Retinal pigment epithelial cell (primary cell): ENCODE results near the gene GRPR.

Source experiments
- DNase-seq: peaks from one replicate; pipeline ENCODE4 v3.0.0-alpha.2; 2010; ENCODE audit warnings: low read depth
- H3K4me3 ChIP-seq: 2 replicates; pipeline ENCODE4 v1.5.1; 2011; ENCODE audit warnings: mild to moderate bottlenecking, low read length, control low read depth, moderate library complexity
- TF ChIP-seq, protein P1 (sequence below): conservative IDR thresholded peaks from 2 replicates; pipeline ENCODE4 v1.5.1; 2011; ENCODE audit warnings: low read depth, low read length, control low read depth, inconsistent platforms

GRPR gene

GRCh38 chrX:16123222-16123786, at the start of gene GRPR:
GRPR (plus strand) TSS chrX:16123565; CDS start chrX:16123954, 389 bp downstream.
- TF ChIP-seq, protein P1, sequence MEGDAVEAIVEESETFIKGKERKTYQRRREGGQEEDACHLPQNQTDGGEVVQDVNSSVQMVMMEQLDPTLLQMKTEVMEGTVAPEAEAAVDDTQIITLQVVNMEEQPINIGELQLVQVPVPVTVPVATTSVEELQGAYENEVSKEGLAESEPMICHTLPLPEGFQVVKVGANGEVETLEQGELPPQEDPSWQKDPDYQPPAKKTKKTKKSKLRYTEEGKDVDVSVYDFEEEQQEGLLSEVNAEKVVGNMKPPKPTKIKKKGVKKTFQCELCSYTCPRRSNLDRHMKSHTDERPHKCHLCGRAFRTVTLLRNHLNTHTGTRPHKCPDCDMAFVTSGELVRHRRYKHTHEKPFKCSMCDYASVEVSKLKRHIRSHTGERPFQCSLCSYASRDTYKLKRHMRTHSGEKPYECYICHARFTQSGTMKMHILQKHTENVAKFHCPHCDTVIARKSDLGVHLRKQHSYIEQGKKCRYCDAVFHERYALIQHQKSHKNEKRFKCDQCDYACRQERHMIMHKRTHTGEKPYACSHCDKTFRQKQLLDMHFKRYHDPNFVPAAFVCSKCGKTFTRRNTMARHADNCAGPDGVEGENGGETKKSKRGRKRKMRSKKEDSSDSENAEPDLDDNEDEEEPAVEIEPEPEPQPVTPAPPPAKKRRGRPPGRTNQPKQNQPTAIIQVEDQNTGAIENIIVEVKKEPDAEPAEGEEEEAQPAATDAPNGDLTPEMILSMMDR: peak; percentile 82
- H3K4me3 ChIP-seq: no peak within 1 kb of the TSS
- DNase-seq: peak; percentile 77

DNA sequence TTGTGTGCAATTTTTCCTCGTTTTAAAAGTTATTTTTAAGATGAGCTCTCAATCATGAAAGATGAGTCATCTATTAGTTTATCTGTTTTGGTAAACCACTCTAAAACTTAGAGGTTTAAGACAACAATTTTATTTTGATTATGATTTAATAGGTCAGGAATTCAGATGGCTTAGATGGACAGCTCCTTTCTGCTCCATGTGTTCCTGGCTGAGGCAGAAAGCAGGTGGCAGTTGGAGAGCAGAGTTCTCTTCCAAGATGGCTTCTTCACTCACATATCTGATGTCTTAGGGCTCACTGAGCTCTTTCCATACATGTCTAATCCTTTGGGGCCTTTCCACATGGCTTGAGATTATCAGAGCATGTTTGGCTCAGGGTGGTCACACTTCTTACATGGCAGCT, 48.3 kb upstream of the GRPR start:
- DNase-seq: no peak
- TF ChIP-seq, protein P1: no peak
- no peak overlapping the region for H3K4me3 ChIP-seq

- DNase-seq: no peak
- no peak overlapping the region for H3K4me3 ChIP-seq
- TF ChIP-seq, protein P1: no peak
These were observed 46.5 kb upstream of the GRPR start for GRCh38 chrX:16076834-16077233.

- TF ChIP-seq, protein P1: no peak
- DNase-seq: no peak
- H3K4me3 ChIP-seq: no peak overlapping the region
These were observed 45.6 kb upstream of the GRPR start for GRCh38 chrX:16077811-16078210.

GRCh38 chrX:16081357-16081756, 42.0 kb upstream of the GRPR start:
- no peak for DNase-seq

DNA sequence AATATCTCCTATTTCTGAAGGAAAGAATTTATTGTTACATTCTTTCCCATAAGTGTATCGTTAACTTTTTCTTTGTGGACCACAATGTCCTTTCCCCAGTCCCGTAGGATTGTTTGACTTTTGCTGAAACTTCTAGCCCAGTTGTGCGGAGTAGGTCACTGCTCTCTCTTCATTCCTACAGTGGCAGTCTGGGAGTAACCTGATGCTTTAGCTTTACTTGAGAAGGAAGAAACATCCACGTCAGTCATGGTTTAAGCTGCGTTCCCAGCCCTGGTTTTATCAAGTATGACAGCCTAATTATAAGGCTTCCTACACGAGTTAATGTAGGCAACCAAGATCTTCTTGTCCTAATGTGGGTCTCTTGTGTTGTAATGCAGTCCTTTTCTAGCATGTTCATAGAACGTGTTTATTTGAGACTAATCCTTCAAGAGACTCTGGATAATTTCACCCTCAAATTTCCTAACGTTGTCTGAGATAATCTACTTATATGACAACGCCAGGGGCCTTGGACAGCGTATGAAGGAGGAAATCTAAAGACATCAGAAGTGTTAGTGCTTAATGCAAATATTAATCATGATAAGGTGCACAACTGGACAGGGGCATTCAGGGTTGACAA, 40.8 kb upstream of the GRPR start:
- H3K4me3 ChIP-seq: no peak overlapping the region
- TF ChIP-seq, protein P1: no peak
- DNase-seq: no peak

More at GRCh38 chrX:16081357-16081756, 42.0 kb upstream of the GRPR start:
- TF ChIP-seq, protein P1: no peak
- no peak overlapping the region for H3K4me3 ChIP-seq

DNA sequence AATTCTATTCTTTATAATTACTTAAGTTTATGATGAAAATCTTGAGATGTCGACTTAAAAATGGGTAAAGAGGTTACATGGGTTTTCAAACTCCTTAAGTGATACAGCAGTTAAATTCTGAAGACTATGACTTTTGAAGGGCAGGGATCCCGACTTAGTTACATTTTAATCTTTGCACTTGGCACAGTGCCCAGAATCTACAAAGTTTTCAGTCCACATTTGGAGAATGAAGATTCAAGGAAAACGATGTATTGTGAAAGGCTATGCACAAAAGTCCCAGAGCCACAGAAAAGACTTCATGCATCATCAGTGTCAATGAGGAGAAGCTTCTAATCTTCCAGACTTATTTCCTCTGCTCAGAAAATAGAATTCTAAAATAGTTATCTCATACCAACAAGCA, 36.3 kb upstream of the GRPR start:
- DNase-seq: peak; percentile 24
- H3K4me3 ChIP-seq: no peak overlapping the region
- TF ChIP-seq, protein P1: no peak
